GM12878 (cell line): Measurements from ENCODE around the gene ECI1. TPM values are rescaled to one million over a fixed set of nuclear protein-coding genes. Genes with fewer than 3 reads are reported as not detected.
A peak's percentile ranks its signal among the peaks of the same experiment; 100 is the strongest.

Source experiments
- ATAC-seq: fragments of 200-7000 bp; cut with Tn5 transposase; 3 replicates; pipeline ENCODE4 v1.9.1; 2020; ENCODE audit warnings: mild to moderate bottlenecking, moderate library complexity
- BruUV-seq: library from RNA; stranded (reverse); fragments of 400-500 nt; replicated peaks from 2 replicates; lab custom pipeline; 2021; lab: Mats Ljungman, UMichigan
- CTCF ChIA-PET: fragments of 300-600 bp; sonication (Branson Sonifier 250); formaldehyde crosslinking; extraction: SDS; loops from one replicate; lab custom pipeline; 2021; ENCODE audit warnings: inconsistent platforms; lab: Yijun Ruan, JAX
- POLR2A ChIA-PET: fragments of 350-600 bp; formaldehyde crosslinking; extraction: SDS; loops from one replicate; lab custom pipeline; 2021; ENCODE audit warnings: inconsistent platforms; lab: Charles Lee
- RAD21 ChIA-PET: fragments of 300-600 bp; sonication (Branson Sonifier 250); formaldehyde crosslinking; loops from one replicate; lab custom pipeline; 2023; ENCODE audit warnings: antibody characterized with exemption; ENCODE audit not compliant: unreplicated experiment; lab: Charles Lee
- SMC1A ChIA-PET: fragments of 300-600 bp; sonication (Branson Sonifier 250); formaldehyde crosslinking; loops from one replicate; lab custom pipeline; 2023; ENCODE audit not compliant: unreplicated experiment, uncharacterized antibody; lab: Charles Lee
- DNase-seq: peaks from one replicate; pipeline ENCODE4 v3.0.0-alpha.2; 2011; ENCODE audit warnings: low read depth, low spot score
- FAIRE-seq: peaks from 3 replicates; lab custom pipeline; 2011; peaks lifted over from hg19 to GRCh38; lab: Jason Lieb, UNC
- H2AFZ ChIP-seq: 2 replicates; pipeline ENCODE4 v1.6.0; 2011; ENCODE audit warnings: low read depth, low read length, control low read depth; ENCODE audit not compliant: control insufficient read depth
- H3K27ac ChIP-seq: 2 replicates; pipeline ENCODE4 v1.5.1; 2011; ENCODE audit warnings: control low read depth; ENCODE audit not compliant: control insufficient read depth, insufficient read depth
- H3K27me3 ChIP-seq, 2 experiments: replicated peaks in 1 of 2; 2 replicates each; pipeline versions ENCODE4 v1.6.0 to v1.6.1; 2011; ENCODE audit warnings: low read length in 1 of 2; ENCODE audit not compliant: control insufficient read depth in 2 of 2, insufficient read depth in 2 of 2
- H3K36me3 ChIP-seq, 2 experiments: 2 replicates each; pipeline ENCODE4 v1.5.1; 2011; ENCODE audit warnings: low read length in 1 of 2; ENCODE audit not compliant: control insufficient read depth in 2 of 2, insufficient read depth in 2 of 2
- H3K4me1 ChIP-seq: 2 replicates; pipeline ENCODE4 v1.6.1; 2011; ENCODE audit warnings: mild to moderate bottlenecking, low read length, moderate library complexity, mixed read lengths; ENCODE audit not compliant: control insufficient read depth, insufficient read depth
- H3K4me2 ChIP-seq: 2 replicates; pipeline ENCODE4 v1.6.0; 2011; ENCODE audit warnings: control low read depth; ENCODE audit not compliant: control insufficient read depth, insufficient read depth
- H3K4me3 ChIP-seq: fragments of 200-600 bp; sonication (generic); 2 replicates; pipeline ENCODE4 v1.5.1; 2016
- H3K79me2 ChIP-seq: 2 replicates; pipeline ENCODE4 v1.6.0; 2011; ENCODE audit warnings: low read length; ENCODE audit not compliant: control insufficient read depth, insufficient read depth
- H3K9ac ChIP-seq: 2 replicates; pipeline ENCODE4 v1.8.0; 2011; ENCODE audit warnings: low read length, control low read depth, mixed read lengths; ENCODE audit not compliant: control insufficient read depth, insufficient read depth
- H3K9me3 ChIP-seq: replicated peaks from 3 replicates; pipeline ENCODE4 v1.5.1; 2011; ENCODE audit warnings: mild to moderate bottlenecking, low read length; ENCODE audit not compliant: control insufficient read depth, insufficient read depth
- H4K20me1 ChIP-seq: 2 replicates; pipeline ENCODE4 v1.6.0; 2011; ENCODE audit not compliant: control insufficient read depth, insufficient read depth
- BACH1 ChIP-seq: fragments of 450-650 bp; IDR thresholded peaks from 2 replicates; pipeline ENCODE4 v1.6.1; 2017; ENCODE audit warnings: mild to moderate bottlenecking, borderline replicate concordance
- BRCA1 ChIP-seq: IDR thresholded peaks from 2 replicates; pipeline ENCODE4 v1.6.1; 2011; ENCODE audit warnings: low read depth, low read length, improper control_type of control experiment
- CHD2 ChIP-seq: IDR thresholded peaks from 2 replicates; pipeline ENCODE4 v1.6.1; 2011; ENCODE audit warnings: low read depth, low read length, improper control_type of control experiment, borderline replicate concordance
- STAT1 ChIP-seq: fragments of 450-650 bp; conservative IDR thresholded peaks from 2 replicates; pipeline ENCODE4 v1.6.1; 2014; ENCODE audit warnings: antibody characterized with exemption, mild to moderate bottlenecking
- WRNIP1 ChIP-seq: IDR thresholded peaks from 2 replicates; pipeline ENCODE4 v1.6.1; 2011; ENCODE audit warnings: low read depth, low read length, improper control_type of control experiment, borderline replicate concordance
- WGBS: methylation state at CpG from one replicate; pipeline ENCODE4 v1.1.6; 2016; ENCODE audit warnings: low lambda C conversion rate; ENCODE audit not compliant: insufficient replicate concordance, insufficient coverage; ENCODE audit errors: missing lambda C conversion rate; 5-methylcytosine and 5-hydroxymethylcytosine counted together
- in situ Hi-C: fragments of 300-500 bp; cut with MboI; formaldehyde crosslinking; loops from 9 replicates; pipeline ENCODE4 v1.14.3; 2018; ENCODE audit warnings: mixed read lengths
- intact Hi-C: fragments of 100-400 bp; cut with micrococcal nuclease; formaldehyde crosslinking; loops from one replicate; pipeline ENCODE4 v1.14.2; 2022; ENCODE audit not compliant: unreplicated experiment
- polyA plus RNA-seq, 11 experiments: library from polyadenylated mRNA; depleted of rRNA in 4 of 11; unstranded in 6 of 11; stranded (reverse) in 5 of 11; fragments of >200 nt; fragmentation: Nextera tagmentation in 4 of 11; fragmentation: Illumina TruSeq in 1 of 11; extraction: Ambion mirVana in 4 of 11; extraction: Trizol in 1 of 11; gene quantifications; 1 replicate in 1 of 11; 2 replicates in 10 of 11; pipeline versions ENCODE4 v1.2.1 to v1.2.3, GENCODE V29; 2011 to 2016; ENCODE audit warnings: inconsistent platforms in 2 of 11, missing spikeins in 2 of 11, low read depth in 1 of 11
- total RNA-seq, 4 experiments: library from RNA; depleted of rRNA in 3 of 4; stranded (reverse); fragments of >200 nt in 3 of 4; fragmentation: Illumina TruSeq in 1 of 4; extraction: Trizol in 1 of 4; gene quantifications; 2 replicates each; pipeline versions ENCODE4 v1.2.1 to v1.2.3, GENCODE V29; 2013 to 2021
- TF ChIP-seq, protein P1 (sequence below): fragments of 450-650 bp; IDR thresholded peaks from 2 replicates; pipeline ENCODE4 v1.6.1; 2018; ENCODE audit warnings: mild to moderate bottlenecking, low read depth, moderate library complexity; ENCODE audit not compliant: partially characterized antibody
- TF ChIP-seq, protein P2 (sequence below): fragments of 450-650 bp; formaldehyde crosslinking; IDR thresholded peaks from 2 replicates; pipeline ENCODE4 v1.4.0; 2020; ENCODE audit warnings: mild to moderate bottlenecking, moderate library complexity
- TF ChIP-seq, protein P3 (sequence below): fragments of 450-650 bp; IDR thresholded peaks from 2 replicates; pipeline ENCODE4 v1.6.1; 2017; ENCODE audit warnings: mild to moderate bottlenecking
- TF ChIP-seq, protein P4 (sequence below): fragments of 450-650 bp; formaldehyde crosslinking; IDR thresholded peaks from 2 replicates; pipeline ENCODE4 v1.5.0; 2022; ENCODE audit warnings: mild to moderate bottlenecking, missing genetic modification characterization

ECI1 gene
- total and polyA plus RNA-seq, 10 of the 15 experiments (the other 5 are each of a cell fraction or from before 2014, with no cell fraction given): 2.2 to 82.1 (median 24.8) TPM

DNA sequence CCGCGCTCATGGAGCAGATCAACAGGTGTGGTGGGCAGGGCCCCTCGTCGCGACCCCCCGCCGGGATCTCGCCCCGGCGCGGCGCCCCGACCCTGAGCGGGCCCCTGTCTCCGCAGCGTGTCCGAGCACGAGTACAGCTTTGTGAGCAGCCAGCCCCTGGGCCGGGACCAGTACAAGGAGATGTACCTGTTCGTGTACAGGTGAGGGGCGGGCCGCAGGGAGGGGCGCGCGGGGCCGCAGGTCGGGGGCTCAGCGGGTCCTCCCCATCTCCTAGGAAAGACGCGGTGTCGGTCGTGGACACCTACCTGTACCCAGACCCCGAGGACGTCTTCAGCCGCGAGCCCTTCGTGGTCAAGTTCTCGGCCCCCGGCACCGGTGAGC lies 14.3 kb downstream of the ECI1 start (continued):
- TF ChIP-seq, protein P1, sequence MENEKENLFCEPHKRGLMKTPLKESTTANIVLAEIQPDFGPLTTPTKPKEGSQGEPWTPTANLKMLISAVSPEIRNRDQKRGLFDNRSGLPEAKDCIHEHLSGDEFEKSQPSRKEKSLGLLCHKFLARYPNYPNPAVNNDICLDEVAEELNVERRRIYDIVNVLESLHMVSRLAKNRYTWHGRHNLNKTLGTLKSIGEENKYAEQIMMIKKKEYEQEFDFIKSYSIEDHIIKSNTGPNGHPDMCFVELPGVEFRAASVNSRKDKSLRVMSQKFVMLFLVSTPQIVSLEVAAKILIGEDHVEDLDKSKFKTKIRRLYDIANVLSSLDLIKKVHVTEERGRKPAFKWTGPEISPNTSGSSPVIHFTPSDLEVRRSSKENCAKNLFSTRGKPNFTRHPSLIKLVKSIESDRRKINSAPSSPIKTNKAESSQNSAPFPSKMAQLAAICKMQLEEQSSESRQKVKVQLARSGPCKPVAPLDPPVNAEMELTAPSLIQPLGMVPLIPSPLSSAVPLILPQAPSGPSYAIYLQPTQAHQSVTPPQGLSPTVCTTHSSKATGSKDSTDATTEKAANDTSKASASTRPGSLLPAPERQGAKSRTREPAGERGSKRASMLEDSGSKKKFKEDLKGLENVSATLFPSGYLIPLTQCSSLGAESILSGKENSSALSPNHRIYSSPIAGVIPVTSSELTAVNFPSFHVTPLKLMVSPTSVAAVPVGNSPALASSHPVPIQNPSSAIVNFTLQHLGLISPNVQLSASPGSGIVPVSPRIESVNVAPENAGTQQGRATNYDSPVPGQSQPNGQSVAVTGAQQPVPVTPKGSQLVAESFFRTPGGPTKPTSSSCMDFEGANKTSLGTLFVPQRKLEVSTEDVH: no peak
- no peak for TF ChIP-seq BACH1
- TF ChIP-seq, protein P2, sequence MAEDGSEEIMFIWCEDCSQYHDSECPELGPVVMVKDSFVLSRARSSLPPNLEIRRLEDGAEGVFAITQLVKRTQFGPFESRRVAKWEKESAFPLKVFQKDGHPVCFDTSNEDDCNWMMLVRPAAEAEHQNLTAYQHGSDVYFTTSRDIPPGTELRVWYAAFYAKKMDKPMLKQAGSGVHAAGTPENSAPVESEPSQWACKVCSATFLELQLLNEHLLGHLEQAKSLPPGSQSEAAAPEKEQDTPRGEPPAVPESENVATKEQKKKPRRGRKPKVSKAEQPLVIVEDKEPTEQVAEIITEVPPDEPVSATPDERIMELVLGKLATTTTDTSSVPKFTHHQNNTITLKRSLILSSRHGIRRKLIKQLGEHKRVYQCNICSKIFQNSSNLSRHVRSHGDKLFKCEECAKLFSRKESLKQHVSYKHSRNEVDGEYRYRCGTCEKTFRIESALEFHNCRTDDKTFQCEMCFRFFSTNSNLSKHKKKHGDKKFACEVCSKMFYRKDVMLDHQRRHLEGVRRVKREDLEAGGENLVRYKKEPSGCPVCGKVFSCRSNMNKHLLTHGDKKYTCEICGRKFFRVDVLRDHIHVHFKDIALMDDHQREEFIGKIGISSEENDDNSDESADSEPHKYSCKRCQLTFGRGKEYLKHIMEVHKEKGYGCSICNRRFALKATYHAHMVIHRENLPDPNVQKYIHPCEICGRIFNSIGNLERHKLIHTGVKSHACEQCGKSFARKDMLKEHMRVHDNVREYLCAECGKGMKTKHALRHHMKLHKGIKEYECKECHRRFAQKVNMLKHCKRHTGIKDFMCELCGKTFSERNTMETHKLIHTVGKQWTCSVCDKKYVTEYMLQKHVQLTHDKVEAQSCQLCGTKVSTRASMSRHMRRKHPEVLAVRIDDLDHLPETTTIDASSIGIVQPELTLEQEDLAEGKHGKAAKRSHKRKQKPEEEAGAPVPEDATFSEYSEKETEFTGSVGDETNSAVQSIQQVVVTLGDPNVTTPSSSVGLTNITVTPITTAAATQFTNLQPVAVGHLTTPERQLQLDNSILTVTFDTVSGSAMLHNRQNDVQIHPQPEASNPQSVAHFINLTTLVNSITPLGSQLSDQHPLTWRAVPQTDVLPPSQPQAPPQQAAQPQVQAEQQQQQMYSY: no peak

DNA sequence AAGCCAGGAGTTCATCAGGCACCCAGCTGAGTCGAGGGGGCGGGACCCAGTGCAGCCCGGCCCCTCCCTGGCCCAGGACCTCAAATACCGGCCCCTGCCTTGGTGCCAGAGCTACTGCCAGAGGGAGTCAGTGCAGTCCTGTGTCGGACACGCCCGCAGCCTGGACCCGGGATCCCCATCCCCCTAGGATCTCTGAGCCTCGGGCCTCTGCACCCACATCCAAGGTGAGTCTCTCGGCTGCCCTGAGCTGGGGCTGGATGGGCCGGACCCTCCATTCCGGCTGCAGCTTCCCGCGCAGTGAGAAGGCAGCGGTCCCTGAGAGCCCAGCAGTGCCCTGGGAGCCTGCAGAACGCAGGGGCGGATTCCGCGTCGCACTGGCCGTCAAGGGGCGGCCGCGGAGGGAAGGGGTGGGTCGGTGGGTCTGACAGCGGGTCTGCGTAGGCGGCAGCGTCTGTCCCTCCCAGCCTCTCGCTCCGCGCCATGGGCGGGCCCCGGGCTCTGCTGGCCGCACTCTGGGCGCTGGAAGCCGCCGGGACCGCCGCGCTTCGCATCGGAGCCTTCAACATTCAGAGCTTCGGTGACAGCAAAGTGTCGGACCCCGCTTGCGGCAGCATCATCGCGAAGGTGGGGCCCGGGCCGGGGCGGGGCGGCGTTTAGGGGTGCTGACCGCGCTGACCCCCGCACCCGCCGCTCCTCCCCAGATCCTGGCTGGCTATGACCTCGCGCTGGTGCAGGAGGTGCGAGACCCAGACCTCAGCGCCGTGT lies 14.9 kb downstream of the ECI1 start, which contains the start of gene DNASE1L2:
Gene DNASE1L2, plus strand, starts transcription at position 108 of the 765 bp plus-strand sequence. Its CDS starts 373 bp downstream, at position 481.
- intact Hi-C loops: no loop called here
- no peaks in the 10 kb centered on the region for H3K79me2 ChIP-seq
- H3K9me3 ChIP-seq: no peaks in the 10 kb centered on the region
- H3K4me2 ChIP-seq: no peak within 1 kb of the TSS
- peaks cover 0 to 28% of the 10 kb centered on the region in 2 experiments; a peak in 3 of 4 replicates for H3K36me3 ChIP-seq
- FAIRE-seq (no peak), ATAC-seq (peak; percentile 12; the same call in 1 of the 3 replicates), DNase-seq (no peak)
- ChIA-PET POLR2A (no interaction called here), SMC1A (no interaction called here), CTCF (no interaction called here), RAD21 (no interaction called here)
- no peak within 1 kb of the TSS for H2AFZ ChIP-seq
- no peaks in the 10 kb centered on the region for H3K27me3 ChIP-seq
- no TSS peak for BruUV-seq
- no peak within 1 kb of the TSS for H3K27ac ChIP-seq
- H3K9ac ChIP-seq: no peak within 1 kb of the TSS
- no peaks in the 10 kb centered on the region for H4K20me1 ChIP-seq
- in situ Hi-C loops: no loop called here
- no peak within 1 kb of the TSS for H3K4me3 ChIP-seq
- 64% methylated on average over 58 of the region's 64 CpGs for WGBS
- H3K4me1 ChIP-seq: no peaks in the 10 kb centered on the region
- no peak for TF ChIP-seq CHD2
- TF ChIP-seq BRCA1: no peak
- TF ChIP-seq, protein P3, sequence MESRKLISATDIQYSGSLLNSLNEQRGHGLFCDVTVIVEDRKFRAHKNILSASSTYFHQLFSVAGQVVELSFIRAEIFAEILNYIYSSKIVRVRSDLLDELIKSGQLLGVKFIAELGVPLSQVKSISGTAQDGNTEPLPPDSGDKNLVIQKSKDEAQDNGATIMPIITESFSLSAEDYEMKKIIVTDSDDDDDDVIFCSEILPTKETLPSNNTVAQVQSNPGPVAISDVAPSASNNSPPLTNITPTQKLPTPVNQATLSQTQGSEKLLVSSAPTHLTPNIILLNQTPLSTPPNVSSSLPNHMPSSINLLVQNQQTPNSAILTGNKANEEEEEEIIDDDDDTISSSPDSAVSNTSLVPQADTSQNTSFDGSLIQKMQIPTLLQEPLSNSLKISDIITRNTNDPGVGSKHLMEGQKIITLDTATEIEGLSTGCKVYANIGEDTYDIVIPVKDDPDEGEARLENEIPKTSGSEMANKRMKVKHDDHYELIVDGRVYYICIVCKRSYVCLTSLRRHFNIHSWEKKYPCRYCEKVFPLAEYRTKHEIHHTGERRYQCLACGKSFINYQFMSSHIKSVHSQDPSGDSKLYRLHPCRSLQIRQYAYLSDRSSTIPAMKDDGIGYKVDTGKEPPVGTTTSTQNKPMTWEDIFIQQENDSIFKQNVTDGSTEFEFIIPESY: no peak
- TF ChIP-seq WRNIP1: no peak
- TF ChIP-seq, protein P4, sequence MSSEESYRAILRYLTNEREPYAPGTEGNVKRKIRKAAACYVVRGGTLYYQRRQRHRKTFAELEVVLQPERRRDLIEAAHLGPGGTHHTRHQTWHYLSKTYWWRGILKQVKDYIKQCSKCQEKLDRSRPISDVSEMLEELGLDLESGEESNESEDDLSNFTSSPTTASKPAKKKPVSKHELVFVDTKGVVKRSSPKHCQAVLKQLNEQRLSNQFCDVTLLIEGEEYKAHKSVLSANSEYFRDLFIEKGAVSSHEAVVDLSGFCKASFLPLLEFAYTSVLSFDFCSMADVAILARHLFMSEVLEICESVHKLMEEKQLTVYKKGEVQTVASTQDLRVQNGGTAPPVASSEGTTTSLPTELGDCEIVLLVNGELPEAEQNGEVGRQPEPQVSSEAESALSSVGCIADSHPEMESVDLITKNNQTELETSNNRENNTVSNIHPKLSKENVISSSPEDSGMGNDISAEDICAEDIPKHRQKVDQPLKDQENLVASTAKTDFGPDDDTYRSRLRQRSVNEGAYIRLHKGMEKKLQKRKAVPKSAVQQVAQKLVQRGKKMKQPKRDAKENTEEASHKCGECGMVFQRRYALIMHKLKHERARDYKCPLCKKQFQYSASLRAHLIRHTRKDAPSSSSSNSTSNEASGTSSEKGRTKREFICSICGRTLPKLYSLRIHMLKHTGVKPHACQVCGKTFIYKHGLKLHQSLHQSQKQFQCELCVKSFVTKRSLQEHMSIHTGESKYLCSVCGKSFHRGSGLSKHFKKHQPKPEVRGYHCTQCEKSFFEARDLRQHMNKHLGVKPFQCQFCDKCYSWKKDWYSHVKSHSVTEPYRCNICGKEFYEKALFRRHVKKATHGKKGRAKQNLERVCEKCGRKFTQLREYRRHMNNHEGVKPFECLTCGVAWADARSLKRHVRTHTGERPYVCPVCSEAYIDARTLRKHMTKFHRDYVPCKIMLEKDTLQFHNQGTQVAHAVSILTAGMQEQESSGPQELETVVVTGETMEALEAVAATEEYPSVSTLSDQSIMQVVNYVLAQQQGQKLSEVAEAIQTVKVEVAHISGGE (CRISPR knock-in tag): no peak
- no peak for TF ChIP-seq BACH1
- TF ChIP-seq STAT1: no peak
